Suprapubic skin (tissue), 4 donors: ENCODE data around the gene AHNAK2. TPM values are rescaled to one million over a fixed set of nuclear protein-coding genes. Genes with fewer than 3 reads are reported as not detected.
"Not testable (repeated sequence)": the region's sequence is repeated elsewhere in the genome, so short reads cannot be mapped to it uniquely, and the experiment has no call there.

Experiments
- DNase-seq, 2 donors: peaks; one replicate each; pipeline ENCODE4 v3.0.0-alpha.2; 2019; ENCODE audit warnings: low spot score in 2 of 2
- H3K27ac ChIP-seq: fragments of 200-600 bp; sonication (generic); one replicate; pipeline ENCODE4 v1.5.1; 2019
- H3K27me3 ChIP-seq: fragments of 200-600 bp; sonication (generic); one replicate; pipeline ENCODE4 v1.5.1; 2019
- H3K36me3 ChIP-seq: fragments of 200-600 bp; sonication (generic); one replicate; pipeline ENCODE4 v1.5.1; 2019
- H3K4me1 ChIP-seq: fragments of 200-600 bp; sonication (generic); one replicate; pipeline ENCODE4 v1.5.1; 2019
- H3K4me3 ChIP-seq: fragments of 200-600 bp; sonication (generic); one replicate; pipeline ENCODE4 v1.5.1; 2019; ENCODE audit warnings: mild to moderate bottlenecking
- H3K9me3 ChIP-seq: fragments of 200-600 bp; sonication (generic); one replicate; pipeline ENCODE4 v1.5.1; 2019
- CTCF ChIP-seq, 2 donors: fragments of 200-600 bp in 1 of 2; fragments of 450-650 bp in 1 of 2; sonication (generic) in 1 of 2; IDR thresholded peaks; one replicate each; pipeline ENCODE4 v1.5.1; 2016 to 2019; ENCODE audit warnings: antibody characterized with exemption in 2 of 2, mild to moderate bottlenecking in 1 of 2, moderate library complexity in 1 of 2
- EP300 ChIP-seq: sonication (generic); formaldehyde crosslinking; IDR thresholded peaks from one replicate; pipeline ENCODE4 v1.6.1; 2017; ENCODE audit warnings: antibody characterized with exemption
- POLR2A ChIP-seq, 2 donors: fragments of 450-650 bp; IDR thresholded peaks; one replicate each; pipeline ENCODE4 v1.6.1; 2017; ENCODE audit warnings: antibody characterized with exemption in 2 of 2, mild to moderate bottlenecking in 2 of 2, moderate library complexity in 2 of 2
- POLR2AphosphoS5 ChIP-seq, 3 donors: sonication (generic); formaldehyde crosslinking; IDR thresholded peaks; one replicate each; pipeline ENCODE4 v1.6.1; 2017; ENCODE audit warnings: antibody characterized with exemption in 3 of 3
- WGBS: methylation state at CpG from one replicate; pipeline ENCODE4 v1.1.5; 2018; 5-methylcytosine and 5-hydroxymethylcytosine counted together
- total RNA-seq, 4 donors: library from RNA; depleted of rRNA; stranded (reverse); fragments of >200 nt; gene quantifications; one replicate each; pipeline ENCODE4 v1.1.0, GENCODE V29; 2016

AHNAK2 gene
- 100 to 1,000 TPM; 829 to 975 (median 858) TPM for total RNA-seq

- Histone ChIP-seq H3K27ac (peak within 1 kb of the TSS; percentile 49), H3K4me1 (peaks cover 57% of the 10 kb centered on the region), H3K9me3 (no peaks in the 10 kb centered on the region), H3K36me3 (no peaks in the 10 kb centered on the region), H3K4me3 (peak within 1 kb of the TSS; percentile 68), H3K27me3 (no peaks in the 10 kb centered on the region)
- DNase-seq: peak; percentile 78 to 79
- TF ChIP-seq CTCF (IDR thresholded peaks at IDR 0.05) (no peak), POLR2AphosphoS5 (IDR thresholded peaks at IDR 0.05) (no peak), EP300 (no peak), POLR2A (IDR thresholded peaks at IDR 0.05) (no peak)
- under 1% methylated on average over 67 of the region's 111 CpGs for WGBS
Measured at GRCh38 chr14:104977681-104978653, at the start of gene AHNAK2. AHNAK2 (minus strand) TSS chr14:104978374; CDS start chr14:104978237, 137 bp downstream.

DNA sequence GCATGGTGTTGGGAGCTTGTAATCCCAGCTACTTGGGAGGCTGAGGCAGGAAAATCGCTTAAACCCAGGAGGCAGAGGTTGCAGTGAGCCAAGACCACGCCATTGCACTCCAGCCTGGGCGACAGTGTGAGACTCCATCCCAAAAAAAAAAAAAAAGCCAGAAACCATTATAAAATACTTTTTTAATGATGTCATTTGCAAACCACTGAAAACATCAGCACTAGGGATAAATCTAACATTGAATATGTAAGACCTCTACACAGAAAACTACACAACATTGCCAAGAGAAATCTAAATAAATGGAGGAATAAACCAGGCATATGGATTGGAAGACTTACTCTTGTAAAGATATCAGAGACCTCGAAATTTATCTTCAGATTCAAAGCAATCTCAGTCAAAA lies 49.5 kb upstream of the AHNAK2 start:
- not testable (repeated sequence) for DNase-seq

DNA sequence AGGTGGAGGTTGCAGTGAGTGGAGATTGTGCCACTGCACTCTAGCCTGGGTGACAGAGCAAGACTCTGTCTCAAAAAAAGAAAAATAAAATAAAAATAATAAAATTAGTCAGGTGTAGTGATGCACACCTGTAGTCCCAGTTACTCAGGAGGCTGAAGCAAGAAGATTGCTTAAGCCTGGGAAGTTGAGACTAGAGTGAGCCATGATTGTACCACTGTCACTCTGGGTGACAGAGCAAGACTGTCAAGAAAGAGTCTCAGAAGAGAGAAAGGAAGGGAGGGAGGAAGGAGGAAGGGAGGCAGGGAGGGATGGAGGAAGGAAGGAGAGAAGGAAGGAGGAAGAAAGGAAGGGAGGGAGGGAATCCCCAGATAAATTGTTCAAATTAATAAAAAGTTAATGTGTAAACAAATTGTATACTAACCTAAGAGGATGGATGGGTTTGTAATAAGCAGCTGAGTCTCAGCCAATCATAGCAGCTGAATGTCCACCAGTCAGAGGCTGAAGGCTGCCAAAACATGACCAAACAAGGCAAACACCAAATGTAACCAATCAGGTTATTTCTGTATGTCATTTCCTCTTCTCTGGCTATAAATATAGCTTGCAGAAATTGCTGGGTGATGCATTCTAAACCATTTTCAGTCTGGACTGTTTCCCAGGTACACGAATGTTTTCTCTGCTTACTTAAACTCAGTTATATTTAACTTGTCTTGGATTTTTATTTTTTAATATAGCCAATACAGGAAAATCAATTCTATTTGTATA lies 48.8 kb upstream of the AHNAK2 start:
- Histone ChIP-seq H3K9me3 (no peaks in the 10 kb centered on the region), H3K36me3 (no peaks in the 10 kb centered on the region), H3K27me3 (no peaks in the 10 kb centered on the region), H3K4me3 (no peak overlapping the region), H3K4me1 (peaks cover 7% of the 10 kb centered on the region), H3K27ac (no peak overlapping the region)
- WGBS: 29% methylated on average over 1 of the region's 1 CpG
- TF ChIP-seq CTCF (IDR thresholded peaks at IDR 0.05): no peak
- TF ChIP-seq EP300: no peak
- no peak for TF ChIP-seq POLR2A (IDR thresholded peaks at IDR 0.05)
- TF ChIP-seq POLR2AphosphoS5 (IDR thresholded peaks at IDR 0.05): no peak
- no peak for DNase-seq

More for the DNA sequence above, 49.5 kb upstream of the AHNAK2 start:
- not testable (repeated sequence) for H3K9me3 ChIP-seq, H3K27me3 ChIP-seq, H3K4me1 ChIP-seq, H3K36me3 ChIP-seq, H3K4me3 ChIP-seq, H3K27ac ChIP-seq
- 72% methylated on average over 4 of the region's 4 CpGs for WGBS

DNA sequence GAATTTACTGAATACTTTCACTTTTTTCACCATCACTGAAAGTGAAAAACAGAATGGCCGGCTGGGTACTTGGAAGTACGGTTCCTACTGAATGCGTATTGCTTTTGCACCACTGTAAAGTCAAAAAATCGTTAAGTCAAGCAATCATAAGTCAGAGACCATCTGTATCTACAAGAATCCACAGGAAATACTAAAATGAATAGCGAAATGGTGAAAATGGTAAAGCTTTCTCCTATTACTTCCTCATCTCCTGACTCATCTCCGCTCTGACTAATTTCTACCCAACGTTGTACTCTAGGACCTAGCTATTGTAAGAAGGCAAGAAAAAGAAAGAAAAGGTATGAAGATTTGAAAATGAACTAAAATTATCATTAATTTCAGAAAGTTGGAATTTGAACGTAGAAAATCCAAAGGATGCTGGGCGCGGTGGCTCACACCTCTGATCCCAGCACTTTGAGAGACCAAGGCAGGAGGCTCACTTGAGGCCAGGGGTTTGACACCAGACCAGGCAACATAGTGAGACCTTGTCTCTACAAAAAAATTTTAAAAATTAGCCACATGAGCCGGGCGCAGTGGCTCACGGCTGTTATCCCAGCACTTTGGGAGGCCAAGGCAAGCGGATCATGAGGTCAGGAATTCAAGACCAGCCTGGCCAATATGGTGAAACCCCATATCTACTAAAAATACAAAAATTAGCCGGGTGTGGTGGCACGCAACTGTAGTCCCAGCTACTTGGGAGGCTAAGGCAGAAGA lies 48.0 kb upstream of the AHNAK2 start:
- Histone ChIP-seq H3K27me3 (no peaks in the 10 kb centered on the region), H3K4me1 (peaks cover 13% of the 10 kb centered on the region), H3K36me3 (no peaks in the 10 kb centered on the region), H3K4me3 (no peak overlapping the region), H3K27ac (no peak overlapping the region), H3K9me3 (no peaks in the 10 kb centered on the region)
- 89% methylated on average over 16 of the region's 16 CpGs for WGBS
- no peak for DNase-seq
- TF ChIP-seq POLR2A (IDR thresholded peaks at IDR 0.05) (no peak), CTCF (IDR thresholded peaks at IDR 0.05) (no peak), POLR2AphosphoS5 (IDR thresholded peaks at IDR 0.05) (no peak), EP300 (no peak)

- Histone ChIP-seq H3K36me3 (no peaks in the 10 kb centered on the region), H3K4me3 (no peak overlapping the region), H3K27ac (peak overlapping the region; percentile 12), H3K9me3 (no peaks in the 10 kb centered on the region), H3K27me3 (no peaks in the 10 kb centered on the region), H3K4me1 (peaks cover 13% of the 10 kb centered on the region)
- TF ChIP-seq POLR2A (IDR thresholded peaks at IDR 0.05) (no peak), EP300 (no peak), CTCF (IDR thresholded peaks at IDR 0.05) (no peak), POLR2AphosphoS5 (IDR thresholded peaks at IDR 0.05) (no peak)
- WGBS: 98% methylated on average over 6 of the region's 6 CpGs
- DNase-seq: no peak
Measured at GRCh38 chr14:105025429-105025828, 47.3 kb upstream of the AHNAK2 start.
